GM21515 (cell line): ENCODE results near the gene LNPK.
"Not testable (repeated sequence)": the region's sequence is repeated elsewhere in the genome, so short reads cannot be mapped to it uniquely, and the experiment has no call there.

Source experiments
- ATAC-seq: cut with Tn5 transposase; IDR thresholded peaks from one replicate; pipeline ENCODE4 v1.9.1; 2021; ENCODE audit not compliant: unreplicated experiment

The LNPK gene

DNA sequence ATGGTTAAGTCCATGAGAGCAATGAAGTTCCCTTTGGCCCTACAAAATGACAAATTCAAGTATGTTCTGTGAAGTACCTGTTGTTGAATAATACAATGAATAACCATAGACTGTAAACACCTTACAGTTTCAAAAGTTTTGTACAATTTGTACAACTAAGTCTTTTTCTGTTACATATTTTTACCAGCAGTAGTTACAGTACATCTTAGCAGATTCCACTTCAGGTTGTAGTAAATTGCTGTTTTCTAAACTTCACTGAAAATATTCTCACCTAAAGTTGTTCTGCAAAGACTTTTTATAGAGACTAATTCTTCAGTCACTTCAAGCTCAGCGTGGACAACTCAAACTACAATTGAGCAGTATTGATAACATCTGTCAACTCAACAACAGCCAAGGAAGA is 28.7 kb downstream of the LNPK start:
- ATAC-seq: no peak

DNA sequence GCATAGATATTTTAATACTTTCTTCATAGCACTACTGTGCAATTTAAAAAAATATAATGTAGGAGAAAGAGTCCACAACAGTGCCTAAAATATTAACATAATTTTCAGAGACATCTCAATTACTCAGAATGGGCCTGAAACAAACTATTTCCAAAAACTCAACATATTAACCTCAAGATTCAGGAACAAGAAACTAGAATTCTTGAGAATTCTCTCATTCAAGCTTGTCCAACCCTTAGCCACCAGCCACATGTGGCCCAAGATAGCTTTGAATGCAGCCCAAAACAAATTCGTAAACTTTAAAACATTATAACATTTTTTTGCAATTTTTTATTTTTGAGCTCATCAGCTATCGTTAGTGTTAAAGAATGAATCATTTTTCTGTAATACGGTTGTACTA is 35.2 kb downstream of the LNPK start:
- no peak for ATAC-seq

DNA sequence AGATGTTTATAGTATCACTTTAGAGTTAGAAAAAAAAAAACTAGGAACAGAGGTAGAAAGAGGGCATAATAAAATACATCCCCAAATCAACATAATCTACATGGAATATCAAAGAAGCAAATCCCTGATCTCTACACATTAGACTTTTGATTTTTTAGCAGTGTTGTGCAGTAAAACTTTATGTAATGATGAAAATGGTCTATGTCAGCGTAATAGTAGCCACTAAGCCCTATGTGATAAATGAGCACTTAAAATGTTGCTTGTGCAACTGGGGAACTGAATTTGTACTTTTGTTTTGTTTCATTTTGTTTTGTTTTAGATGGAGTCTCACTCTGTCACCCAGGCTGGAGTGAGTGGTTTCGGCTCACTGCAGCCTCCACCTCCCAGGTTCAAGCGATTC is 36.3 kb downstream of the LNPK start:
- no peak for ATAC-seq

DNA sequence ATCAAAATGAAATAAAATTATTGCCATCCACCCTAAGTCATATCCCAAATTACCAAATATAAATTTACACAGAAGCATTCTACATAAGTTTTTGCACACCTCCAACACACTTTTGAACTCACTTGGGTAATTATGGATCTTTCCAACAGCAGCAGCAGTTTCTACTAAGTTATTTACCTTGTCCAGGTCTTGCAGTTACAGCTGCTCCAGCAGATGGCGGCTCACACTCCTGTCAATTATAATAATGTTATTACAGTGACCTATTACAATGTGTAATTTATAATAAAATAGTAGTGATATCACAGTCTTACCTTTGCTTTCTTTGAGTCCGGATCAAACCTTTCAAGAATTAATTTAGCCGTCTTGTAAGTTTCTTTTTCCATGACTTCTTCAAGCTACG is 37.9 kb downstream of the LNPK start:
- no peak for ATAC-seq

DNA sequence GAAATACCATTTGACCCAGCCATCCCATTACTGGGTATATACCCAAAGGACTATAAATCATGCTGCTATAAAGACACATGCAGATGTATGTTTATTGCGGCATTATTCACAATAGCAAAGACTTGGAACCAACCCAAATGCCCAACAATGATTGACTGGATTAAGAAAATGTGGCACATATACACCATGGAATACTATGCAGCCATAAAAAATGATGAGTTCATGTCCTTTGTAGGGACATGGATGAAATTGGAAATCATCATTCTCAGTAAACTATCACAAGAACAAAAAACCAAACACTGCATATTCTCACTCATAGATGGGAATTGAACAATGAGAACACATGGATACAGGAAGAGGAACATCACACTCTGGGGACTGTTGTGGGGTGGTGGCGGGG is 38.9 kb downstream of the LNPK start:
- ATAC-seq: not testable (repeated sequence)

DNA sequence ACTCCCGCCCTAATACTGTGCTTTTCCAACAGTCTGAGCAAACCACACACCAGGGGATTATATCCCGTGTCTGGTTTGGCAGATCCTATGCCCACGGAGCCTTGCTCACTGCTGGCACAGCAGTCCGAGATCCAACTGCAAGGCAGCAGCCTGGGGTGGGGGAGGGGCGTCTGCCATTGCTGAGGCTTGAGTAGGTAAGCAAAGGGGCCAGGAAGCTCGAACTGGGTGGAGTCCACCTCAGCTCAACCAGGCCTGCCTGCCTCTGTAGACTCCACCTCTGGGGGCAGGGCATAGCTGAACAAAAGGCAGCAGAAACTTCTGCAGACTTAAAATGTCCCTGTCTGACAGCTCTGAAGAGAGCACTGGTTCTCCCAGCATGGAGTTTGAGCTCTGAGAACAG is 44.2 kb downstream of the LNPK start:
- no peak for ATAC-seq

DNA sequence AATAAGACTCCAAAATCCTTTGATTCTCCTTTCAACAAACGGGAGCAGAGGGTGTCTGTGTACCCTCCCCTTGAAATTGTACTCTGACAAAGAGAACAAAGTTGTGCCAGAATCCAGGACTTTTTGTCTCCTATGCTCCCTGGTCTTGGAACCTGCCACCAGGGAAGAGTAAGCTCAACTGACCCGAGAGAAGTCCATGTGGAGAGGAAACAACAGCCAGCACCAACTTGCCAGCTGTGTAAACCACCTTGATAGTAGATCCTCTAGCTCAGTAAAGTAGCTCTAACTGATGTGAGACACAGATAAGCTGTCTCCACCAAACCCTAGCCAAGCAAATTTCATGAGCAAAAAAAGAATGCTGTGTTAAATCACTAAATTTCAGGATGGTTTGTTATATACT is 46.9 kb downstream of the LNPK start:
- ATAC-seq: no peak

DNA sequence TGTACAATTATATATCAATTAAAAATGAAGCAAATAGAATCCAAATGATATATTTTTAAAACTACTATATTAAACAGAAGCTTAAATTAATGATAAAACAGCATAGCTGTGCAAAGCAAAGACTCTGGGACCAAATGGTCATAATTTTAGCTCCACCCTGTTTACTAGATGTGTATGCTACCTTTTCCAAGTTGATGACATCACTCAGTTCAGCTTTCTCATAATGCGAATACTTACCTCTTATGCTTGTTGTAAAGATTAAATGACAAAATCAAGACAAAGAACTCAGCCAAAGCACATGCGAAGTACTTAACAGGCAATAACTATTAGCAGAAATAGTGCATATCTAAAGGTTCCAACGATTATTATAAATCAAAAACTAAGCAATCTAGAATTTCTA is 51.6 kb downstream of the LNPK start:
- no peak for ATAC-seq

DNA sequence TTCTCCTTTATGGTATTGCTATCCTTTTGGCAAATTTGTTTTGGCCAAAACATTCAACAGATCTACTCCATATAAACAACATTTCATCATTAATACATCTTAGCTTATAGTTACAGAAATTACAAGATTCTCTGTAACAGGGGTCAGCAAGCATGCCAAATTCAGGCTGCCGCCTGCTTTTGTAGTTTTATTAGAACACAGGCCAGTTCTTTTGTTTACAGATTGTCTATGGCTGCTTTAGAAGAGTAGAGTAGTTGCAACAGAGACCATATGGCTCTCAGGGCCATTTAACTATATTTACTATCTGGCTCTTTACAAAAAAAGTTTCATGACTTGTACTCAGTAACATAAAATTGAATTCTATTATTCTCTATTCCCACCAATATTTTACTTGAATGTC is 53.9 kb downstream of the LNPK start:
- ATAC-seq: no peak

DNA sequence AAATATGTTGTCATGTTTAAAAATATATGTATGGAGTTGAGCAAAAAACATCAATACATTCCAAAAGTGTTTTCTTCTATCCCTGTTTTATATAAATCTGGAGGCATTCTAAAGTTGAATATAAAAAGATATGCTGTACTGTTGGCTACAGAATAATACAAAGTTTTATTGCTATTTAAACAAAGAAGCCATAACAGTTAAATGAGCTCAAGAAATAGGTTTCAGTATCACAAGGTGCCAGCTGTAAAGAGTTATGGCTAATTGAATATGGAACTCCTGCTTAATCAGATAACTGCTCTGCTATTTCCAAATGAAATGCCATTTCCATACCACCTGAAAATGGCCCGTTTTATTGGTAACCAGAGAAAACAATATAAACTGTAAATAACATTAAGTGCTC is 55.0 kb downstream of the LNPK start:
- no peak for ATAC-seq

DNA sequence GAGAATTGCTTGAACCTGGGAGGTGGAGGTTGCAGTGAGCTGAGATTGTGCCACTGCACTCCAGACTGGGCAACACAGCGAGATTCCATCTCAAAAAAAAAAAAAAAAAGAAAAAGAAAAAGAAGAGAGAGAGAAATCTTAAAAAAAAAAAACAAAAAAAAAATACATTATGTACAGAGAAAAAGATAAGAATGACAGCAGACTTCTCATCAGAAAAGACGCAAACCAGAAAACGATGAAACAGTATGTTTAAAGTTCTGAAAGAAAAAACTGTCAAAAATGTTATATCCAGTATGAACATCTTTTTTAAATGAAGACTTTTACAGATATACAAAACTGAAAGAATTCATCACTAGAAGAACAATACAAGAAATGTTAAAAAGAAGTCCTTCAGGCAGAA is 60.4 kb downstream of the LNPK start:
- ATAC-seq: no peak

DNA sequence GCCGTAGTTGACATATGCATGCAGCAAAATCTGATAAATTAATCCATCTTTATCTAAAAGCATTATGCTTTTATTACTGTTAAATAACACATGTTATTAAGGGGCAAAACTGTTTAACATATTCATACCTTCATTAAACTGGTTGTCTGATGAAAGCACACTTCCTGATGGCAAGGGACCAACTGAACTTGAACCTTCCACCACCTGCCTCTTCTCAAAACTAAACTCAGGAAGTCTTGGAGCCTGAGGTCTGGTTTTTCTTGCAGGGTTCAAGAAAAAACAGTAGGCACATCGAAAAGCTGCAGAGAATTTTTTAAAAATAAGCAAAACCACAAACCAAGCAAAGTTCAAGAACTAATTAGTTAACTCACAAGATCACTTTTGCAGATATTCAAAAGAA is 64.9 kb downstream of the LNPK start:
- no peak for ATAC-seq

DNA sequence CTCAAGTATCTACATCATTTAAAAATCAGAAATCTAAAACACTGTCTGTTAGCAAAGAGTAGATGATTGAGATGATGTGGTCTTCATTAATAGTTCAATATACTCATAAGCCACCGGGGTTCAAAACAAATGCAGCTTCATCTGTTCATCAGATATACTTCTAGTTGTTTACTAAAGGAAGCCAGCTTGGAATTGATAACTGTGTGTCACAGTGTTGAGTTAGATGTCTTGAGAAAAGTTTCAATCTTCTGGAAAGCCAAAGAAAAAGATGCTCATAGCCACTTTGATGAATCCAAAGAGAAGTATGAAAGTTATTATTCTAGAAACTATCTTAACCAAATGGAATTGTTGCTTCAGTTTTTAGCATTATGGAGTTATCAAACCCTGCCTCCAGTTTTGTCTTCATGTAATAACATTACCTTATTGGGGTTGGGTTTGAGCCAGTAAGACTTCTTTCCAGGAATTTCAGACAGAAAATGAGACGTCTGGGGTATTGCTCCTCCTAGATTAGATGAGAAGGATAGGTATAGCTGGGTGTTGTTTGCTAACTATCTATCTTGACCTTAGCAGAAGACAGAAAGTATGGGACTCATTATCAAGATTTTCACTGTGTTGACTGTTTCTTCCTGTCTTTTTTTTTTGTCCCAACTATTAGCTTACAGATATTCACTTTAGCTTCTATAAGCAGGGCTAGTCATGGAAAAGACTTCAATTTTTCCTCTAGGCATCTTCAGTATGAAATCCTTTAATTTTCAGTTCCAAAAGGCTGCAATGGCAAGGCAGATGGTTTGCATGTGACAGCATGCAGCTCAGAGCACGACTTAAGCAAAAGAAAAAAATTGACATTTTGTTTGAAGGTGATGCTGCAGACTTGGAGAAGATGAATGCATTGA is 66.5 kb downstream of the LNPK start:
- no peak for ATAC-seq

DNA sequence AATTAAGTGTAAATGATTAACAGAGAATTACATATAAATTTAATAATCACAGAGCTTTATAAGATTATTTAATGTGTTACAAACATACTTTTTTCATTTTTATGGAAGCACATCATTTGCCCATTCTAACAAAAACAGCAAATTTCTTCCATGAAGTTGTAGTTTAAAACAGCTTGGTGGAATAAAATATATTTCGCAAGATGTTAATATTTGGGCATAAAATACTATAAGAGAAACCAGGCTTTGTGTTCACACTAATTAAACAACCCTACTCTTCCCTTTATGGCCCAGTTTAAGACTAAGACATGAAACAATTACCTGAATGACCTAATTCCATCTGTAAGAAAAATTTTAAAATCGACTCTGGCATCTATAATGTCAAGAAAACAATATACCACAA is 69.4 kb downstream of the LNPK start:
- no peak for ATAC-seq

DNA sequence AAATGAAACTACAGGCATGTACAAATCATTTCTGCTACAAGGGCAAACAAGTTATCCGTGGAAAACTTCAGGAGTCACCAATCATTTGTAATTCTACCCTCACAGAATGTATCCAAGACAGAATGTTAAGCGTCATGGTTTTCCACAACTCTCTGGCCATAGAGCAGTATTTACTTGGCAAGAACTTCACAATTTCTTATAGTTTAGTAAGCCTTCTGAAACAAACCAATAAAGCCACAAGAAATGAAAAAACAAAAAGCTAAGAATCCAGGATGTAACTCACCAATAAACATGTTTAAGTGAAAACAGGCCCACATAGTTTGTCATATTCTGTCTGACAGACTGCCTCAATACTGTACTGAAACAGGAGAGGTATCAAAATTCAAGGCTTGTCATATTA is 70.3 kb downstream of the LNPK start:
- no peak for ATAC-seq

DNA sequence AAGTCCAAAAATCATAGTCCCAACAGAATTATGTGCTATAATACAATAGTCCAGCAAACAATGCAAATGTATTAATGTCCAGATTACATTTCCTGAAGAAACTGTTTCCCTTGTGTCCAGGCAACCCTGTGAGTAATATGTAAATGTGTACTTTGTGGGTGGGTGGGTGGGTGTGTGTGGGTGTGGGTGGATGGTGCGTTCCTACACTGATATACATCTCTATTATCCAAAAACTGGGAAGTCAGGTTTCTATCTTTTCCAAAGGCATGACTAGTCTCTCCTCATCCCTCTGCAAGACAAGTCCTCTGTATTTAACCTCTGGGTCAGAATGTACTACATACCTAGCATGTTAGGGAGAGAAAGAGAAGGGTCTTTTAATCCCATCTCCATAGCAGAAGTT is 71.6 kb downstream of the LNPK start:
- no peak for ATAC-seq

DNA sequence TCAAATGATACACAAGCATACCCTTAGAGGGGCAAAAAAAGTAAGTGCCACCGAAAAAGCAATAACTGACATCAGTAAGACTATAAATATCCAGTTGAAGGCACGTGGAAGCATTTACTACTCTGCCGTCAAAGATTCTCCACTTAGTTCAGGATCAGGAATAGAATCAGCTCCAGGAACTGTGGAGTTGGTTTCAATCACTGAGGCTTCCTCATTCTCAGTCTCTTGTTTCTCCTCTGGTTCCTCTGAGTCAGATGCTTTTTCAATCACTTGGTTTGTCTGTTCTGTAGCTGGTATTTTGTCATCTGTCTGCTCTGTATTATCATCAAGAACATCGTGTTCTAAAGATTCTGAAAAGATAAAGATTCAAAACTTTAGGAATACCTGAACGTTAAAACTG is 72.2 kb downstream of the LNPK start:
- no peak for ATAC-seq

DNA sequence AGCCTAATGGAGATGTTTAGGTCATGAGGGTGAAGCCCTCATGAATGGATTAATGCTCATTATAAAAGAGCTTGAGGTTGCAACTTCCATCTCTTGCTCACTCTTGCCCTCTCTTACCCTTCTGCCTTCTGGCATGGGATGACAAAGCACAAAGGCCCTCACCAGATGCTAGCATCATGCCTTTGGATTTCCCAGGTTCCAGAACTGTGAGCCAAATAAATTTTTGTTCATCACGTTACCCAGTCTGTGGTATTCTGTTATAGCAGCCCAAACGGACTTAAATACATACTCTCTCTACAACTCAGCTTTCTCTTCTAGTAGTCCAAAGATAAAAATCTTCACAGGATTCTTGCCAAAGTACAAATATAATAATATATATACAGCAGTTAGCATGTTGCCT is 75.8 kb downstream of the LNPK start:
- no peak for ATAC-seq

DNA sequence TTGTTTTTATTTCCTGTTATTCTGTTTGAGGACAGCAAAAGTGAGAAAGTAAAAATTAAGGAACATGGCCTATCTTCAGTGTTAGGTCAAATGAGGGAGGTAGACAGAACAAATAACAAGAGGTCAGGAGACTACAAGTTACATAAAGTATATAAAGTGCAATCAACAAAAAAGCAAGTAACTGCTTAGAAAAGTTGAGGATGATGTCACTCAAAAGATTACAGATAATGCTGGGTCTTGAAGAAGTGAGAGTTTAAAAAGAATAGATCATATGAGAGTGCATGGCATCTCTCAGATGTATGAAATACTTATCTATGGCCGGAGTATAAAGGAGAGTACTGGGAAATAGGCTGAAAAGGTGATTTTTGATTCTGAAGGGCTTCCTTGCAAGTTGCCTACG is 79.9 kb downstream of the LNPK start:
- ATAC-seq: no peak

DNA sequence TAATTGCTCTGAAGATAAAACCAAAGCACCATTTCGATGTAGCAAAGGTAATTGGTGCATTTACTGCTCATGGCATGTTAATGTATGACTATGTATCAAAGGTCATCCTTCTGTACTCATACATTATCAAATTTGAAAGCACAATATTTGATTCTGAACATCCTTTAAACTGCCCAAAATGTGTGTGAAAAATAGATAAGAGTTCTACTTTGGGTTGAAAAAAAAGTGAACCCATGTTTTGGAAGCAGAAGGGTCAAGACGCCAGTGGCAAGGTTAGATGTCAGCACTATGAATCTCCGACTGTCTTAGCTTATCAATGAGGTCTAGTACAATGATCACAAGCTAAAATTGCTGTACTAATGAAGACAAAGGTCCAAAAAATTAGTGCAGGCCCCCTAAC is 83.1 kb downstream of the LNPK start:
- ATAC-seq: no peak

DNA sequence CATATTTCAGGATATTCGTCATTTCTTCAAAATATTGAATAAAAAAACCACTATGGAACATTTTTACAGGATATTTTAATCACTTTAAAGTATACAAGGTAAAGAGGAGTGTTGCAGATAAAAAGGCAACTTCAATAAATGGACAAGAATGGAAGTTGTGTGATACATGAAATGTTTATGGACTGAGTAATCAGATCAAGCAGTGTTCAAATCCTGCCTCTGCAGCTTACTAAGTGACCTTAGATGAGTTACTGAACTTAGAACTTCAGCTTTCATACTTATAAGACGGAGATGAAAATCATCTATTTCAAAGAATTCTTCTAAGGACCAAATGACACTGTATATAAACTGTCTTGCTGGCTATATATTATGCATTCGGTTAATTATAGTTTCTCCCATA is 87.2 kb downstream of the LNPK start:
- ATAC-seq: no peak

DNA sequence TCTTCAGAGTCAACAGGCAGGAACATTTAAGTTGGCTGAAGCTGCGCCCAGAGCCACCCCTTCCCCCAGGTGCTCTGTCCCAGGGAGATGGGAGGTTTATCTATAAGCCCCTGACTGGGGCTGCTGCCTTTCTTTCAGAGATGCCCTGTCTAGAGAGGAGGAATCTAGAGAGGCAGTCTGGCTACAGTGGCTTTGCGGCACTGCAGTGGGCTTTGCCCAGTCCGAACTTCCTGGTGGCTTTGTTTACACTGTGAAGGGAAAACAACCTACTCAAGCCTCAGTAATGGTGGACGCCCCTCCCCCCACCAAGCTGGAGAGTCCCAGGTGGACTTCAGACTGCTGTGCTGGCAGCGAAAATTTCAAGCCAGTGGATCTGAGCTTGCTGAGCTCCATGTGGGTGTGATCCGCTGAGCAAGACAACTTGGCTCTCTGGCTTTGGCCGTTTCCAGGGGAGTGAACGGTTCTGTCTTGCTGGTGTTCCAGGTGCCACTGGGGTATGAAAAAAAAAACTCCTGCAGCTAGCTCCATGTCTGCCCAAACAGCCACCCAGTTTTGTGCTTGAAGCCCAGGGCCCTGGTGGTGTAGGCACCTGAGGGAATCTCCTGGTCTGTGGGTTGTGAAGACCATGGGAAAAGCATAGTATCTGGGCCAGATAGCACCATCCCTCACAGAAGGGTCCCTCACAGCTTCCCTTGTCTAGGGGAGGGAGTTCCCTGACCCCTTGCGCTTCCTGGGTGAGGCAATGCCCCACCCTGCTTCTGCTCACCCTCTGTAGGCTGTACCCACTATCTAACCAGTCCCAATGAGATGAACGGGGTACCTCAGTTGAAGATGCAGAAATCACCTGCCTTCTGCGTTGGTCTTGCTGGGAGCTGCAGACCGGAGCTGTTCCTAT is 88.0 kb downstream of the LNPK start:
- not testable (repeated sequence) for ATAC-seq
